GM21528 (cell line): ENCODE data around the gene LALBA.
"Not testable (repeated sequence)": the region's sequence is repeated elsewhere in the genome, so short reads cannot be mapped to it uniquely, and the experiment has no call there.

Experiments
- ATAC-seq: cut with Tn5 transposase; IDR thresholded peaks from one replicate; pipeline ENCODE4 v1.9.1; 2021; ENCODE audit warnings: mild to moderate bottlenecking, moderate library complexity; ENCODE audit not compliant: unreplicated experiment, low FRiP score

The LALBA gene

DNA sequence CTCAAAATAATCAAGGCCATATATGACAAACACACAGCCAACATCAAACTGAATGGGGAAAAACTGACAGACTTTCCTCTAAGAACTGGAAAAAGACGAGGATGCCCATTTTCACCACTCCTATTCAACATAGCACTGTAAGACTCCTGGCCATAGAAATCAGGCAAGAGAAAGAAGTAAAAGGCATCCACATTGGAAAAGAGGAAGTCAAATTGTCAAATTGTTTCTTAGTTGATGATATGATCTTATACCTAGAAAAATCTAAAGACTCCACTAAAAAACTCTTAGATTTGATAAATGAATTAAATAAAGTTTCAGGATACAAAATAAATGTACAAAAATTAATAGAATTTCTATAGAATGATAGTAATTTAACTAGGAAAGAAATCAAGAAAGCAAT lies 33.2 kb downstream of the LALBA start:
- no peak for ATAC-seq

DNA sequence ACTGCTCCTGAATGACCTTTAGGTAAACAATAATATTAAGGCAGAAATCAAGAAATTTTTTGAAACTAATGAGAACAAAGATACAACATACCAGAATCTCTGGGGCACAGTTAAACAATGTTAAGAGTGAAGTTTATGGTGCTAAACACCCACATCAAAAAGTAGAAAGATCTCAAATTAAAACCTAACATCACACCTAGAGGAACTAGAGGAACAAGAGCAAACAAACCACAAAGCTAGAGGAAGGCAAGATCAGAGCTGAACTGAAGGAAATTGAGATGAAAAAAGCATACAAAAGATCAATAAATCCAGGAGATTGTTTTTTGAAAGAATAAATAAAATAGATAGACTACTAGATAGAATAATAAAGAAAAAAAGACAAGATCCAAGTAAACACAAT lies 37.2 kb downstream of the LALBA start:
- ATAC-seq: no peak

DNA sequence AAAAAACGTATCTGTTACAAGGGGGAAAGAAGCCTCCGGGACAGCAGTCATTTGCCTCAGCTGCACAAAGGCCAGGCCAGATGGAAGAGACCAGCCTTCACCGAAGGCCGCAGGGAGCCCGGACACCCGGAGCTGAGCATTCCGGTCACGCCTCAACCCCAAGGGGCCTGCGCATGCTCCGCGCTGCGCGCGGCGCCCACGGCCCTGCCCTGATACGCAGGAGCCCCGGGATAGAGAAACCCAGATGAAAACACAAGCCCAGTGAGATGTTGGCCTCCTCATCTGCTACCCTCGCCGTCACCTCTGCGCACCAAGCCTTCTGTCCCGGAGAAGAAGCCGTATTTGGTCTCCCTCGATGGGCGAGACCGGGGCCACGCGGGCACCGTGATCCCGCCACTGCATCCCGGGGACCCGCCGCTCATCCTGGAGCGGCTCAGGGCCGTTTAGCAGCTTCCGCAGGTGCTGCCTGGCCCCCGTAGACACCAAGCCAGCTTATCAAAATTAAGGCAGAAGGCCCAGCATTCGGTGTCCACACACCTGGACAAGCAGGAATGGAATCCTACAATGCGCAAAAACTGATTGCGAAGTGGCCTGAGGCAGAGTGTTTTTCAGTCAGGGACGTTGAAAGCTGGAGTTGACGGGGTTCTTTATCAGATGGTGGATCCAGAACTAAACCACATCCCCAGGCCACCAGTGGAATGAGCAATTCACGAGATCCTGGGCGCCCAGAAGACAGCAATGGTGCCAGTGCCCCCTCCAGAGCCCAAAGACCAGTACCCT lies 41.8 kb downstream of the LALBA start:
- no peak for ATAC-seq

DNA sequence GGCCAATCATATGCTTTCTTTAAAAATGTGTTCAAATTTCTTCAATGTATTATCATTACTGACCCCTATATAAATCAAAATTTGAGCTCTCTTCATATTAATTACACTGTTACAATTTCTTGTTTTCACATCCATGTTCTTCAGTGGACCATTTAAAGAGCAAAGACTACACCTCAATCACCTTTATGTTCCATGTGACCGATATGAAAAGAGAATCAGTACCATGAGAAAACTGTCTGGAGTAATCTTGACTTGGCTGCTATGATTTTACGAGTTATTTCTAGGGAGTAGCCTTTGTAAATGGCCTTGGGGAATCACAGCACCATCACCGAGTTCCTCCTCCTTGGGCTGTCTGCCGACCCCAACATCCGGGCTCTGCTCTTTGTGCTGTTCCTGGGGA lies 44.5 kb downstream of the LALBA start, which contains the start of gene OR8S1:
TSS of gene OR8S1 (plus strand) at position 301 of the 400 bp plus-strand sequence. CDS start at position 301, 0 bp downstream.
- no peak for ATAC-seq

DNA sequence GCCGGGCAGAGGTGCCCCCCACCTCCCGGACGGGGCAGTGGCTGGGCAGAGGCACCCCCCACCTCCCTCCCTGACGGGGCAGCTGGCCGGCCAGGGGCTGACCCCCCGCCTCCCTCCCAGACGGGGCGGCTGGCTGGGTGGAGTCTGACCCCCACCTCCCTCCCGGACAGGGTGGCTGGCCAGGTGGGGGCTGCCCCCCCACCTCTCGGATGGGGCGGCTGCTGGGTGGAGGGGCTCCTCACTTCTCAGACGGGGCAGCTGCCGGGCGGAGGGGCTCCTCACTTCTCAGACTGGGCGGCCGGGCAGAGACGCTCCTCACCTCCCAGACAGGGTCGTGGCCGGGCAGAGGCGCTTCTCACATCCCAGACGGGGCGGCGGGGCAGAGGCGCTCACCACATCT lies 49.5 kb downstream of the LALBA start:
- not testable (repeated sequence) for ATAC-seq
